Stimulated activated CD4-positive, alpha-beta T cell treated with anti-CD3 and anti-CD28 coated beads, TNF-alpha, amount 100 ng/mL, for 1 hour (primary cell): ENCODE results near the gene CYP4F8.
"Not testable (repeated sequence)": the region's sequence is repeated elsewhere in the genome, so short reads cannot be mapped to it uniquely, and the experiment has no call there.

Experiments used
- DNase-seq, 3 donors: peaks; one replicate each; pipeline ENCODE4 v3.0.0-alpha.2; 2020; ENCODE audit warnings: low read depth in 3 of 3, low spot score in 1 of 3

Gene CYP4F8

DNA sequence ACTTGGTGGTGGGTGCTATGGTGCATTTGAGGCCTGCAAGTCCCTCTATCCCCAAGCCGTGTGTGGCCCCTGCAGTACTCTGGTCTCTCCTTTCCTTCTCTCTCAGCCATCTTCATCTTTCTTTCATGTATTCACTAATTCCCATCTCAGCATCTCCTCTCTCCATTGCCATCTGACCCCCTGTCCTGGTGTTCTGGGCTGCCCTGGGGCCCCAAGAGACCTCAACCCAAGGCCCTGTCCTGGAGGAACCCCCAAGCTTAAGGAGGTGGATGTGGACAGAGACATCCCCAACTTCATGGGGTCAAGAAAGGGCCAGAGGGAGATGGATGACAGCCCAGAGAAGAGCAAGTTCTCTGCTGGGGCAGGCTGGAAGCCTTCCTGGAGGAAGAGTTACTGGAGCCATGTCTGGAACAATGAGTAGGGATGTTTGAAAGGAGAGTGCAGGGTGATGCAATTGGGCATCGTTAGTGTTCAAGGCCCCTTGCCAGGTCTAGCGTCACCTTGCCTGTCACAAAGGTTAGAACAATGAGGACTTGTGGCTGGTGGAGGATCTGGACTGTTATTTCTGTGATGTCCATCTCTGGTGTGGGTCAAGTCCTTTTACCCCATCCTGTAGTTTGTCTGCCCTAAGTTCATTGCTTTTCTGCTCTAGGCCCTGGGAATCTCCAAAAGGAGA is 29.2 kb downstream of the CYP4F8 start:
- no peak for DNase-seq

DNA sequence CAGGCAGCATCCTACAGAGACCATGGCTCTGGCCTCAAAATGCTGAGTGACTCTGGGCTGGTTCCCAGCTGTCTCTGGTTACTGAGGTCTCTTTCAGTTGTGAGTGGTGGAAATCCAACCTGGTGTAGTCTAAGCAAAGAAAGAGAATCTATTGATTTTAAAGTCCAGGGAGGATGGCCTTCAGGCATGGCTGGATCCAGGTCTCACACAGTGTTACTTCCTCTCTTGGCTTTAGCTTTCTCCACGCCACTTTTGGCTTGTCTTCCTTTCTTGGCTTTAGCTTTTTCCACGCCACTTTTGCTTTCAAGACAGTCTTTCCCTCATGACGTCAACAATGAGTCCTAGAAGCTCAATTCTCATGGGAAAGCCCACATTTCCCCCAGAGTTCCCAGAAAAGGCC is 29.8 kb downstream of the CYP4F8 start:
- no peak for DNase-seq

GRCh38 chr19:15649526-15649925 is 34.5 kb downstream of the CYP4F8 start:
- DNase-seq = no peak

GRCh38 chr19:15650123-15650522 is 35.1 kb downstream of the CYP4F8 start:
- not testable (repeated sequence) for DNase-seq

DNA sequence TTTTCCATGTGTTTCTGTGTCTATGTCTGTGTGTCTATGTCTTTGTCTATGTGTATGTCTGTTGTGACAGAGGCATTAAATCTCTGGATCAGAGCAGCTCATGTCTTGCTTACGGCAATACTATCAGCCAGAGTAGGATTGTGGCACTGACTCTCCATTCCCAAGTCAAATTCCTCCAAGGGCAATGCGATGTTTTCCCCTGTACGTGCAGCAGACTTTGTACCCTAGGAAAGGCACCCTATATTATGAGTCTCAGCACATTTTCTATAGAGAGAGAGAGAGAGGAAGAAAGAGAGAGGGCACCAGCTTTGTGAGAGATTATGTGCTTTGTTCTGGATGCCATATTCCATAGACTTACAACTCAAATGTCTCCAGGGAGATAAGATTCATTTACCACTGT is 36.8 kb downstream of the CYP4F8 start:
- DNase-seq = no peak

DNA sequence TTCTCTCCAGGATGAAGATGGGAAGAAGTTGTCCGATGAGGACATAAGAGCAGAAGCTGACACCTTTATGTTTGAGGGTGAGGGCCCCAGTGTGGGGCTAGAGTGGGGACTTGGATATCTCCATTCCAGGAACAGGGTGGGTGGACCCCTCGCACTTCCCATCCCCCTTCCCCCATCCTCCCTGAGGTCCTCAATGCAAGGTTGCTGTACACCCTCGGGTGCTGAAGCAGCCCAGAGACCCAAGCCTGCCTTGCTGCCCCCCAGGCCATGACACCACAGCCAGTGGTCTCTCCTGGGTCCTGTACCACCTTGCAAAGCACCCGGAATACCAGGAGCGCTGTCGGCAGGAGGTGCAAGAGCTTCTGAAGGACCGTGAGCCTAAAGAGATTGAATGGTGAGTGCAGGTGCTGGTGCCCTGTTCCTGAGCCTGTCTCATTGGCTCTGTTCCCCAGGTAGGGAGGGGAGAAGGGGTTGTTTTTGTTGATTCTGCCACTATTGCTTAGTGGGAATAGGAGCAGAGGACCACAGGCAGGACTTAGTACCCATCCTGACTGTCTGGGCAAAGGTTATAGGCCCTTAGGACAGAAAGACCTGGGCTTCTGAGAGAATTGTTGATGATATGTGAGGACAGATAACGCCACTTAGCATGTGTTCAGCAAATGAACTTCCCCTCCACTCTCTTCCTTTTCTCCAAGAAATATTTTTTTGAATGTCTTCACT is 37.7 kb downstream of the CYP4F8 start:
- no peak for DNase-seq

- no peak for DNase-seq
These were observed 41.4 kb downstream of the CYP4F8 start for GRCh38 chr19:15656467-15656866.

GRCh38 chr19:15663247-15663646 is 48.2 kb downstream of the CYP4F8 start:
- DNase-seq = no peak

DNA sequence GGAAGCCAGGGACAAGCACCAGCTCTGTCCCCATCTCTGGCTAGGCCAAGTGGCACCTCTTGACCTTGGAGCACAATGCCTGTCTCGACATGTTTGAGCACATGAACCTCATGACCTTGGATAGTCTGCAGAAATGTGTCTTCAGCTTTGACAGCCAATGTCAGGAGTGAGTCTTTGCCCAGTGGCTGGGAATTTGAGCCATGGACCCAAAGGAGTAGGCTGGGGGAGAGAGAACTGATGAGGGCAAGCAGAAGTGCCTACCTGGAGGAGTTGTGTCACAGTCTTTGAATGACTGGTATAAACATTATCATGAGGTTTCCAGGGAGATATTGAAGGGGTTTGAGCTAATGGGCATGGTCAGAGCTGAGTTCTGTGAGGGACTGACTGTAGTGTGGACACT is 51.2 kb downstream of the CYP4F8 start:
- DNase-seq = no peak

DNA sequence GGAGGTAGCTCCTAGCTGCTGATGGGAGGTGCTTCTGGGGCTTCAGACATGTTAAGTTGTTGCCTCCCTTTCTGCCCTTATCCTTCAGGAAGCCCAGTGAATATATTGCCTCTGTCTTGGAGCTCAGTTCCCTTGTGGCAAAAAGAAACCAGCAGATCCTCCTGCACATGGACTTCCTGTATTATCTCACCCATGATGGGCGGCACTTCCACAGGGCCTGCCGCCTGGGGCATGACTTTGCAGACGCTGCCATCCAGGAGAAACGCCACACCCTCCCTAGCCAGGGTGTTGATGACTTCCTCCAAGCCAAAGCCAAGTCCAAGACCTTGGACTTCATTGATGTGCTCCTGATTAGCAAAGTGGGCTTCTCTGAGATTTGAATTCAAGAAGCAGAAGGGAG is 51.9 kb downstream of the CYP4F8 start:
- DNase-seq = no peak

DNA sequence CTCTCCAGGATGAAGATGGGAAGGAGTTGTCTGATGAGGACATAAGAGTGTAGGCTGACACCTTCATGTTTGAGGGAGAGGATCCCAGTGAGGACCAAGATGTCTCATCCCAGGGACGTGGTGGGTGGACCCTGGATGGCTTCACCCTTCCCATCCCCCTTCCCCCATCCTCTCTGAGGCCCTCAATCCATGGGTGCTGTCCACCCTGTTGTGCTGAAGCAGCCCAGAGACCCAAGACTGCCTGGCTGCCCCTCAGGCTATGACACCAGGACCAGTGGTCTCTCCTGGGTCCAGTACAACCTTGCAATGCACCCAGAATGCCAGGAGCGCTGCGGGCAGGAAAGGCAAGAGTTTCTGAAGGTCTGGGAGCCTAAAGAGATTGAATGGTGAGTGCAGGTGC is 54.4 kb downstream of the CYP4F8 start:
- no peak for DNase-seq

- no peak for DNase-seq
These were observed 54.9 kb downstream of the CYP4F8 start for GRCh38 chr19:15669891-15670290.

DNA sequence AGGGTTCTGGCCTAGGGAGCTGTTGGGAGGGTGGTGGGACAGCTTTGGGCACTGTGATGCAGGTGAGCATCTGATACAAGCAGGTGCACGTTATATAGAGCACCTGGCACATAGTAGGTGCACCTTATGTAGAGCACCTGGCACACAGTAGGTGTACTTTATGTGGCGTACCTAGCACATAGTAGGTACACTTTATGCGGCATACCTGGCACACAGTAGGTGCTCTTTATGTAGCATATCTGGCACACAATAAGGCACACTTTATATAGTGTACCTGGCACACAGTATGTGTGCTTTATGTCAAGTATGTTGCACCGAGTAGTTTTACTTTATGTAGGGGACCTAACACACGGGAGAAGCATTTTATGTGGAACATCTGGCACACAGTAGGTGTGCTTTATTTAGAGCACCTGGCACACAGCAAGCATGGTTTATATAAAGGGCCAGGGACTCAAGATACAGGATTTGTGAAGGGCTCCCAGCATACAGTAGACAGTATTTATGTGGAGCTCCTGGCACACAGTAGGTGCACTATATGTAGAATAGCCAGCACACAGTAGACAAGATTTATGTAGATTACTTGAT is 56.3 kb downstream of the CYP4F8 start:
- no peak for DNase-seq

GRCh38 chr19:15671891-15672579 is 57.0 kb downstream of the CYP4F8 start:
- DNase-seq = no peak

- DNase-seq = no peak
These were observed 57.7 kb downstream of the CYP4F8 start, which contains the start of gene CYP4F12 for GRCh38 chr19:15672580-15673175. Gene CYP4F12 (plus strand): TSS chr19:15673087. CDS start chr19:15673530, 443 bp downstream.

DNA sequence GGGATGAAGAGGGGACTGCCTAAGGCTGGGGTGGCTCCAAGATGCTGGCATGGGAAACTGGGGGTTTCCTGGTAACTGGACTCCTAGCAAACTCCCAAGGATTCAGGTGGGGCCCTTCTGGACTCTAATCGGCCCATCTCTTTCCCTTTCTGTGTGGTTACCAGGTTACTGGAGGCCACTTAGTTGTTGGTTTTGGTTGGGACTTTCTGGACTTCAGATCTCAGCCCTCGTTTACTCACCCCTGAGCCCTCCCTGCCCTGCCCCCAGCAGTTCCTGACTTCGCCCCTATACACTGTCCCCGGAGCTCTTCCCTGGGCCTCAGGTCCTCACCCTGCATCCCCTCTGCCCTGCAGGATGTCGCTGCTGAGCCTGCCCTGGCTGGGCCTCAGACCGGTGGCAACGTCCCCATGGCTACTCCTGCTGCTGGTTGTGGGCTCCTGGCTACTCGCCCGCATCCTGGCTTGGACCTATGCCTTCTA is 58.2 kb downstream of the CYP4F8 start:
- no peak for DNase-seq

- DNase-seq = no peak
These were observed 60.5 kb downstream of the CYP4F8 start for GRCh38 chr19:15675560-15675959.

DNA sequence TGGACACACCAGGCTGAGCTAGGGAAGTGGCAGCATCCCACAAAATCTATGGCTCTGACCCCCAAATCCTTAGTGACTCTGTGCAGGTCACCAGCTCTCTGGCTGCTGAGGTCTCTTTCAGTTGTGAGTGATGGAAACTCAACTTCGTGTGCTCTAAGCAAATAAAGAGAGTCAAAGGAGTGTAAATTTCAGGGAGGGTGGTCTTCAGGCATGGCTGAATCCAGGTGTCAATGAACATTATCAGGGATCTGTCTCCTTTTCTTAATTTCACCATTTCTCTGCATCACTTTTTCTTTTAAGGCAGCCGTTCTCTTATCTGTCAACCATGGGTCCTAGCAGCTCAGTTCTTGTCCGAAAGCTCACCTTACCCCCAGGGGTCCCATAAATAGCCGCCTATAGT is 64.1 kb downstream of the CYP4F8 start:
- DNase-seq = no peak

GRCh38 chr19:15679865-15680264 is 64.8 kb downstream of the CYP4F8 start:
- DNase-seq = not testable (repeated sequence)
